Measurements from ENCODE around the gene CEP164. TPM values are rescaled to one million over a fixed set of nuclear protein-coding genes. Genes with fewer than 3 reads are reported as not detected.

Gene CEP164
- total and polyA plus RNA-seq, 2 of the 4 experiments (the other 2 are of a cell fraction): 23.3 to 26.9 TPM

DNA sequence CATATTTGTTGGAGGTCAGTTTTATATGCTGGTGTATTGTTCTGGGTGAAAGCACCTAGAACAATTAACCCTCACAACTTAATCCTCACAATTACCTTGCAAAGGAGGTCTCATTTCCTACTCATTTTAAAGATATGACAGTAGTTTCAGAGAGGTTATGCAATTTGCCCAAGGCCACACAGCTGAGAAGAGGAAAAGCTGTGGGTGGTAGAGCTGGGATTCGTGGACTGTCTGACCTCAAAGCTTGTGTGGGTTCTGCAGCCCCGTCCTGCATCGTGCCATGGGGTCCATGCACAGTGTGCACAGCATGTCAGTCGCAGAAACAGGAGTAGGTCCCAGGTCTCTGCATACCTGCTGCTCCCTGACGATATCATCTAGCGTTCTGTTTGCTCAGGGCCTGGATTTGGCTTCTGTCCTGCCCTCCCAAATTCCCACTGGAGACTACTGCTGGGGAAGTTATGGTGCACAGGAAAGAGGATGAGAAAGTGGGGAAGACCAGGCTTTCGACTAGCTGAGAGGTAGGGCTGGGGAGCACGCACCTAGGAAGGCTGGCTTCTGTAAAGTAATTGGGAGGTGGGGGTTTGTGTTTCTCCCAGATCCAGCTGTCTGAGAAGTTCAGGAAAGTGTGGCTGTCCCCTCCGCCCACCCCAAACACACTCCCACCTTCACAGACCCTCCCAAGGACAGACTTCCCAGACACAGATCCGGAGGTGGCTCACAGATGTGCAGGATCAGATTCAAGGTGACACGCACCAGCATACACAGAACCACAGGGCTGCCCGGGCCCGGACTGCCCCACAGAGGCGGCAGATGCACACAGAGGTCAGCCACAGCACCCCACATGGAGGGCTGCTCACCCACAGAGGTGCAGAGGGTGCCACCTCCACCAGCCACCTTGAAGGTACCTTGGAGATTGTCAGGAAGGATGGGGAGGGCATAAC, 13.6 kb upstream of the CEP164 start (continued):
- TF ChIP-seq CEBPB (IDR thresholded peaks at IDR 0.05; ENCODE audit: low read depth, low read length): no peak
- TF ChIP-seq BHLHE40 (IDR thresholded peaks at IDR 0.05; ENCODE audit: low read depth, low read length): no peak

DNA sequence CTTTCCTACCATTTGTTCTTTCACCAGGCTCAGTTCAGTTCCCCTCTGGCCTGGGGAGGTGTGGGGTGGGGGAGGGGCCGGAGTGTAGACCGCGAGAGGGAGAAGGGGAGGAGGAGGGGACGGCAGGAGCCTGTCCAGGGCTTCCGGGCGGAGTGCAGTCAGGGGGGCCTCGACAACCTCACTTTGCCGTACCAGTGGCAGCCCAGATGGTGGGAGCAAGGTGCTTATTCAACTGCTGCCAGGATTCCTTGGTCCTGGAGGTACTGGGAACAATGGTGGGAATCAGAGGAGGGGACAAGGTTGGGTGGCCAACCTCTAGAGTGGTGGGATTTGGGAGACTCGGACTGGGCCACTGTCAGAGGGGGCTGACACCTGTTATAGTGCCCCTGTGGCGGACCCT, 12.8 kb upstream of the CEP164 start:
- Histone ChIP-seq H4K8ac (ENCODE audit: low read depth in 2 of 2, low read length in 2 of 2) (peak overlapping the region; percentile 42 to 52; a peak in 3 of 4 replicates), H3K4ac (ENCODE audit: low read depth, low read length) (peak overlapping the region; percentile 69), H2AK5ac (ENCODE audit: low read depth, low read length) (peak overlapping the region; percentile 87), H3K9ac (ENCODE audit: low read depth, low read length) (peak overlapping the region; percentile 91), H3K9me3 (ENCODE audit: control insufficient read depth, insufficient read depth, low read length) (no peaks in the 10 kb centered on the region), H4K20me1 (ENCODE audit: insufficient read depth, low read length) (peaks cover 12% of the 10 kb centered on the region), H2BK20ac (ENCODE audit: low read depth, low read length) (no peak overlapping the region), H3K4me3 (ENCODE audit: insufficient read depth, low read depth, low read length) (peak overlapping the region; percentile 56), H2BK120ac (ENCODE audit: low read depth, low read length) (no peak overlapping the region; the same call in 1 of the 2 replicates), H2BK5ac (ENCODE audit: low read depth, low read length, poor library complexity, severe bottlenecking) (no peak overlapping the region), H2AFZ (replicated peaks; ENCODE audit: low read length, poor library complexity) (peak overlapping the region; percentile 91), H2AK9ac (replicated peaks; ENCODE audit: low read depth, low read length, poor library complexity) (peak overlapping the region; percentile 98), H3K4me1 (ENCODE audit: control insufficient read depth, insufficient read depth, low read length) (peaks cover 11% of the 10 kb centered on the region), H3K27me3 (ENCODE audit: control insufficient read depth, insufficient read depth, low read length) (no peaks in the 10 kb centered on the region), H3K4me2 (ENCODE audit: low read depth, low read length) (peak overlapping the region; percentile 99), H3K18ac (ENCODE audit: low read depth, low read length) (no peak overlapping the region), H3K36me3 (ENCODE audit: control insufficient read depth, insufficient read depth, low read length) (no peaks in the 10 kb centered on the region), H3K56ac (ENCODE audit: extremely low read depth, insufficient read depth, low read length) (peak overlapping the region; percentile 43; the same call in 1 of the 2 replicates), H3K14ac (replicated peaks; ENCODE audit: low read depth, low read length) (peak overlapping the region; percentile 68), H3K23ac (ENCODE audit: low read depth, low read length) (peak overlapping the region; percentile 88), H4K91ac (ENCODE audit: insufficient read depth, low read depth, low read length) (peak overlapping the region; percentile 40; the same call in 1 of the 2 replicates), H3K27ac (ENCODE audit: insufficient read depth, low read length) (peak overlapping the region; percentile 73), H3K9me1 (ENCODE audit: insufficient read depth, low read length) (peaks cover 9% of the 10 kb centered on the region; the same call in 1 of the 2 replicates), H3K79me1 (ENCODE audit: low read depth in 1 of 2, low read length in 2 of 2) (peaks cover 29 to 48% of the 10 kb centered on the region in 2 experiments), H4K5ac (ENCODE audit: low read depth, low read length) (no peak overlapping the region), H2BK15ac (ENCODE audit: low read depth, low read length) (no peak overlapping the region)
- intact Hi-C loops (cut with micrococcal nuclease): no loop called here
- ATAC-seq (ENCODE audit: low read depth) (no peak), DNase-seq (no peak)
- CTCF ChIA-PET: no interaction called here
- POLR2A ChIA-PET (ENCODE audit: unreplicated experiment): no interaction called here
- BruUV-seq (replicated peaks): no TSS peak
- in situ Hi-C loops (cut with MboI; ENCODE audit: low sequenced_read_pairs): loop anchor here (5.0 kb wide), 1 partner anchor 78 kb away; no protein-coding TSS in a partner anchor
- WGBS, 2 experiments (ENCODE audit: extremely low coverage in 2 of 2, insufficient read length in 1 of 2): 9% methylated on average over 6 of the region's 10 CpGs; no CpG with 5 or more reads in 1 of the 2 experiments
- dilution Hi-C loops (cut with HindIII; ENCODE audit: low sequenced_read_pairs, unreplicated experiment): no loop called here
- TF ChIP-seq MAZ (IDR thresholded peaks at IDR 0.05; ENCODE audit: borderline replicate concordance, low read depth, low read length) (no peak), CEBPB (IDR thresholded peaks at IDR 0.05; ENCODE audit: low read depth, low read length) (no peak), BHLHE40 (IDR thresholded peaks at IDR 0.05; ENCODE audit: low read depth, low read length) (no peak), MXI1 (IDR thresholded peaks at IDR 0.05; ENCODE audit: borderline replicate concordance, low read depth, low read length) (no peak), RFX5 (IDR thresholded peaks at IDR 0.05; ENCODE audit: low read depth, low read length) (no peak), CHD1 (IDR thresholded peaks at IDR 0.05; ENCODE audit: low read depth, low read length) (no peak), SMC3 (IDR thresholded peaks at IDR 0.05; ENCODE audit: low read depth, low read length) (no peak), POLR2A (IDR thresholded peaks at IDR 0.05; ENCODE audit: low read depth, low read length) (no peak), RCOR1 (IDR thresholded peaks at IDR 0.05; ENCODE audit: insufficient replicate concordance, low read length) (no peak), RAD21 (IDR thresholded peaks at IDR 0.05; ENCODE audit: low read length) (no peak), NFE2L2 (IDR thresholded peaks at IDR 0.05; ENCODE audit: low read depth, low read length) (no peak)
- TF ChIP-seq, protein P1, sequence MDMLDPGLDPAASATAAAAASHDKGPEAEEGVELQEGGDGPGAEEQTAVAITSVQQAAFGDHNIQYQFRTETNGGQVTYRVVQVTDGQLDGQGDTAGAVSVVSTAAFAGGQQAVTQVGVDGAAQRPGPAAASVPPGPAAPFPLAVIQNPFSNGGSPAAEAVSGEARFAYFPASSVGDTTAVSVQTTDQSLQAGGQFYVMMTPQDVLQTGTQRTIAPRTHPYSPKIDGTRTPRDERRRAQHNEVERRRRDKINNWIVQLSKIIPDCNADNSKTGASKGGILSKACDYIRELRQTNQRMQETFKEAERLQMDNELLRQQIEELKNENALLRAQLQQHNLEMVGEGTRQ (IDR thresholded peaks at IDR 0.05; ENCODE audit: low read depth, low read length): no peak
- TF ChIP-seq, protein P2, sequence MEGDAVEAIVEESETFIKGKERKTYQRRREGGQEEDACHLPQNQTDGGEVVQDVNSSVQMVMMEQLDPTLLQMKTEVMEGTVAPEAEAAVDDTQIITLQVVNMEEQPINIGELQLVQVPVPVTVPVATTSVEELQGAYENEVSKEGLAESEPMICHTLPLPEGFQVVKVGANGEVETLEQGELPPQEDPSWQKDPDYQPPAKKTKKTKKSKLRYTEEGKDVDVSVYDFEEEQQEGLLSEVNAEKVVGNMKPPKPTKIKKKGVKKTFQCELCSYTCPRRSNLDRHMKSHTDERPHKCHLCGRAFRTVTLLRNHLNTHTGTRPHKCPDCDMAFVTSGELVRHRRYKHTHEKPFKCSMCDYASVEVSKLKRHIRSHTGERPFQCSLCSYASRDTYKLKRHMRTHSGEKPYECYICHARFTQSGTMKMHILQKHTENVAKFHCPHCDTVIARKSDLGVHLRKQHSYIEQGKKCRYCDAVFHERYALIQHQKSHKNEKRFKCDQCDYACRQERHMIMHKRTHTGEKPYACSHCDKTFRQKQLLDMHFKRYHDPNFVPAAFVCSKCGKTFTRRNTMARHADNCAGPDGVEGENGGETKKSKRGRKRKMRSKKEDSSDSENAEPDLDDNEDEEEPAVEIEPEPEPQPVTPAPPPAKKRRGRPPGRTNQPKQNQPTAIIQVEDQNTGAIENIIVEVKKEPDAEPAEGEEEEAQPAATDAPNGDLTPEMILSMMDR (conservative IDR thresholded peaks at IDR 0.05; ENCODE audit: low read depth, low read length): no peak

All from IMR-90 (cell line).